PC-3 (cell line): ENCODE data around the gene MALRD1.

ENCODE experiments used
- CTCF ChIP-seq: fragments of 300-600 bp; sonication (generic); conservative IDR thresholded peaks from 2 replicates; pipeline ENCODE4 v1.5.1; 2017; ENCODE audit warnings: antibody characterized with exemption, low read depth, mild to moderate bottlenecking, low read length
- EZH2 ChIP-seq: fragments of 300-600 bp; sonication (generic); IDR thresholded peaks from one replicate; pipeline ENCODE4 v1.6.1; 2017; ENCODE audit warnings: antibody characterized with exemption, mild to moderate bottlenecking, low read length; ENCODE audit not compliant: unreplicated experiment

- no peak for TF ChIP-seq CTCF
- no peak for TF ChIP-seq EZH2
Observed at GRCh38 chr10:19416164-19416563, 367.6 kb downstream of the MALRD1 start.
